HG03457 (cell line): ENCODE data around the gene MCU.

Experiments
- ATAC-seq: cut with Tn5 transposase; IDR thresholded peaks from one replicate; pipeline ENCODE4 v1.9.1; 2021; ENCODE audit warnings: moderate number of reproducible peaks; ENCODE audit not compliant: unreplicated experiment

The MCU gene

GRCh38 chr10:72930276-72930675 lies 238.3 kb downstream of the MCU start:
- no peak for ATAC-seq

GRCh38 chr10:72932259-72933015 lies 240.5 kb downstream of the MCU start:
- no peak for ATAC-seq

- no peak for ATAC-seq
These were observed 243.4 kb downstream of the MCU start for GRCh38 chr10:72935361-72935760.
